HL-60 (cell line): Measurements from ENCODE around the gene CHST11.

ENCODE experiments used
- DNase-seq, 2 experiments: peaks; one replicate each; pipeline ENCODE4 v3.0.0-alpha.2; 2010 to 2020; ENCODE audit warnings: low read depth in 1 of 2, low spot score in 1 of 2
- H3K27ac ChIP-seq: fragments of 250-450 bp; sonication (Bioruptor Pico); replicated peaks from 2 replicates; pipeline ENCODE4 v1.5.1; 2020; ENCODE audit warnings: mild to moderate bottlenecking, moderate library complexity
- H3K27me3 ChIP-seq: fragments of 250-450 bp; sonication (Bioruptor Pico); 2 replicates; pipeline ENCODE4 v1.5.1; 2021; ENCODE audit warnings: mild to moderate bottlenecking, moderate library complexity; ENCODE audit not compliant: insufficient read depth, poor library complexity, severe bottlenecking
- H3K4me3 ChIP-seq: replicated peaks from 2 replicates; pipeline ENCODE4 v1.5.1; 2011; ENCODE audit warnings: mild to moderate bottlenecking, control low read depth, low read length; ENCODE audit not compliant: insufficient read depth
- GABPA ChIP-seq: IDR thresholded peaks from 2 replicates; pipeline ENCODE4 v1.6.1; 2012; ENCODE audit warnings: low read depth
- POLR2AphosphoS5 ChIP-seq: IDR thresholded peaks from 2 replicates; pipeline ENCODE4 v1.6.1; 2012; ENCODE audit warnings: low read depth
- SPI1 ChIP-seq: IDR thresholded peaks from 2 replicates; pipeline ENCODE4 v1.6.1; 2012; ENCODE audit warnings: low read depth, mild to moderate bottlenecking, borderline replicate concordance
- TF ChIP-seq, protein P1 (sequence below): IDR thresholded peaks from 2 replicates; pipeline ENCODE4 v1.6.1; 2012; ENCODE audit warnings: low read depth; ENCODE audit not compliant: insufficient replicate concordance
- TF ChIP-seq, protein P2 (sequence below): IDR thresholded peaks from one replicate; pipeline ENCODE4 v1.5.1; 2011; ENCODE audit warnings: low read length, control low read depth, inconsistent platforms; ENCODE audit not compliant: insufficient read depth

The CHST11 gene

DNA sequence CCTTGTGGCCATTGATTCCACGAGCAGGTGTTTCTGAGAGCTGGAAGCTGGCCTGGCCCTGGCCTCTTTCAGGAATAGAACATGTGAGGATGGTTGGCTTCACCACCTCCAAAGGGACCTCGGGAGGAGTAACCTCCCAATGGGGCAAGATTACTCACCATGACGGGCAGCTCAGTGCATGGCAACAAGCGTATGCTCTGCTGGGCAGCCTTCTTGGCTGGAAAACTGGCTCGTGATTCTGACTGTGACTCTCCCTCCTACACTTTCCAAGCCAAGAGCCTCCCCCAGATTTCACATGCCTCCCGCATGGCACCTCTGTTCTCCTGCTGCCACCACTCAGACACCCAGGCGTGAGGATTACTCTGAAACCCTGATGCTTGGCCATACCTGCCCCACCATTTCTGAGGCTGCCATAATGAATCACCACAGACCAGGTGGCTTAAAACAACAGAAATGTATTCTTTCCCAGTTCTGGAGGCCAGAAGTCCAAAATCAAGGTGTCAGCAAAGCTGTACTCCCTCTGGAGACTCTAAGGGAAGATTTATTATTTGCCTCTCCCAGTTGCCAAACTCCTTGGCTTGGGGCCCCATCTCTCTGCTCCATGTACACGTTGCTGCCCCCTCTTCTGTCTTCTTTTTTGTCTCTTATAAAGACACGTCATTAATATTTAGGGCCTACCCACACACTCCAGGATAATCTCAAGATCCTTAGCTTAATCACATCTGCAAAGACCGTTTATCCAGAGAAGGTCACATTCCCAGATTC, 215.9 kb downstream of the CHST11 start:
- DNase-seq, result no peak
- no peak overlapping the region for H3K4me3 ChIP-seq
- TF ChIP-seq, protein P1, sequence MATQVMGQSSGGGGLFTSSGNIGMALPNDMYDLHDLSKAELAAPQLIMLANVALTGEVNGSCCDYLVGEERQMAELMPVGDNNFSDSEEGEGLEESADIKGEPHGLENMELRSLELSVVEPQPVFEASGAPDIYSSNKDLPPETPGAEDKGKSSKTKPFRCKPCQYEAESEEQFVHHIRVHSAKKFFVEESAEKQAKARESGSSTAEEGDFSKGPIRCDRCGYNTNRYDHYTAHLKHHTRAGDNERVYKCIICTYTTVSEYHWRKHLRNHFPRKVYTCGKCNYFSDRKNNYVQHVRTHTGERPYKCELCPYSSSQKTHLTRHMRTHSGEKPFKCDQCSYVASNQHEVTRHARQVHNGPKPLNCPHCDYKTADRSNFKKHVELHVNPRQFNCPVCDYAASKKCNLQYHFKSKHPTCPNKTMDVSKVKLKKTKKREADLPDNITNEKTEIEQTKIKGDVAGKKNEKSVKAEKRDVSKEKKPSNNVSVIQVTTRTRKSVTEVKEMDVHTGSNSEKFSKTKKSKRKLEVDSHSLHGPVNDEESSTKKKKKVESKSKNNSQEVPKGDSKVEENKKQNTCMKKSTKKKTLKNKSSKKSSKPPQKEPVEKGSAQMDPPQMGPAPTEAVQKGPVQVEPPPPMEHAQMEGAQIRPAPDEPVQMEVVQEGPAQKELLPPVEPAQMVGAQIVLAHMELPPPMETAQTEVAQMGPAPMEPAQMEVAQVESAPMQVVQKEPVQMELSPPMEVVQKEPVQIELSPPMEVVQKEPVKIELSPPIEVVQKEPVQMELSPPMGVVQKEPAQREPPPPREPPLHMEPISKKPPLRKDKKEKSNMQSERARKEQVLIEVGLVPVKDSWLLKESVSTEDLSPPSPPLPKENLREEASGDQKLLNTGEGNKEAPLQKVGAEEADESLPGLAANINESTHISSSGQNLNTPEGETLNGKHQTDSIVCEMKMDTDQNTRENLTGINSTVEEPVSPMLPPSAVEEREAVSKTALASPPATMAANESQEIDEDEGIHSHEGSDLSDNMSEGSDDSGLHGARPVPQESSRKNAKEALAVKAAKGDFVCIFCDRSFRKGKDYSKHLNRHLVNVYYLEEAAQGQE, result no peak
- TF ChIP-seq SPI1 (no peak), GABPA (no peak), POLR2AphosphoS5 (no peak)
- TF ChIP-seq, protein P2, sequence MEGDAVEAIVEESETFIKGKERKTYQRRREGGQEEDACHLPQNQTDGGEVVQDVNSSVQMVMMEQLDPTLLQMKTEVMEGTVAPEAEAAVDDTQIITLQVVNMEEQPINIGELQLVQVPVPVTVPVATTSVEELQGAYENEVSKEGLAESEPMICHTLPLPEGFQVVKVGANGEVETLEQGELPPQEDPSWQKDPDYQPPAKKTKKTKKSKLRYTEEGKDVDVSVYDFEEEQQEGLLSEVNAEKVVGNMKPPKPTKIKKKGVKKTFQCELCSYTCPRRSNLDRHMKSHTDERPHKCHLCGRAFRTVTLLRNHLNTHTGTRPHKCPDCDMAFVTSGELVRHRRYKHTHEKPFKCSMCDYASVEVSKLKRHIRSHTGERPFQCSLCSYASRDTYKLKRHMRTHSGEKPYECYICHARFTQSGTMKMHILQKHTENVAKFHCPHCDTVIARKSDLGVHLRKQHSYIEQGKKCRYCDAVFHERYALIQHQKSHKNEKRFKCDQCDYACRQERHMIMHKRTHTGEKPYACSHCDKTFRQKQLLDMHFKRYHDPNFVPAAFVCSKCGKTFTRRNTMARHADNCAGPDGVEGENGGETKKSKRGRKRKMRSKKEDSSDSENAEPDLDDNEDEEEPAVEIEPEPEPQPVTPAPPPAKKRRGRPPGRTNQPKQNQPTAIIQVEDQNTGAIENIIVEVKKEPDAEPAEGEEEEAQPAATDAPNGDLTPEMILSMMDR, result no peak
- H3K27ac ChIP-seq, result peak overlapping the region; percentile 74
- H3K27me3 ChIP-seq, result no peaks in the 10 kb centered on the region

DNA sequence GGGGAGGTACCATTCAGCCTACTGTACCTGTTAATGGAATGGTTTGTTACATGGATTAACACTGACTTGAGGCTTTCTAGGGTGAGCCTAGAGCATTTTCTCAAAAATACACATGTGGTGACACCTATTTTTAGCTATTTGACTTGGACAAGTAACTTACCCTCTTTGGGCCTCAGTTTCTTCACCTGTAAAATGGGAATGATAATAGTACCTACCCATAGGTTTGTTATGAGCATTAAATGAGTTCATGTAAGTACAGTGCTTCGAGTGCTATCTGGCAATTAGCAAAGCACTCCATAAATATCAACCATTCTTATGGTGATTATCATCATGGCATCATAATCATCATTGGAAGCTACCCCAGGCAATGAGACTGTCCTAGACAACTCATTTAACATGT, 216.5 kb downstream of the CHST11 start:
- TF ChIP-seq POLR2AphosphoS5, result no peak
- TF ChIP-seq GABPA, result no peak
- no peak for TF ChIP-seq SPI1
- TF ChIP-seq, protein P2, result no peak
- Histone ChIP-seq H3K27ac (peak overlapping the region; percentile 74), H3K4me3 (no peak overlapping the region), H3K27me3 (no peaks in the 10 kb centered on the region)
- no peak for DNase-seq

DNA sequence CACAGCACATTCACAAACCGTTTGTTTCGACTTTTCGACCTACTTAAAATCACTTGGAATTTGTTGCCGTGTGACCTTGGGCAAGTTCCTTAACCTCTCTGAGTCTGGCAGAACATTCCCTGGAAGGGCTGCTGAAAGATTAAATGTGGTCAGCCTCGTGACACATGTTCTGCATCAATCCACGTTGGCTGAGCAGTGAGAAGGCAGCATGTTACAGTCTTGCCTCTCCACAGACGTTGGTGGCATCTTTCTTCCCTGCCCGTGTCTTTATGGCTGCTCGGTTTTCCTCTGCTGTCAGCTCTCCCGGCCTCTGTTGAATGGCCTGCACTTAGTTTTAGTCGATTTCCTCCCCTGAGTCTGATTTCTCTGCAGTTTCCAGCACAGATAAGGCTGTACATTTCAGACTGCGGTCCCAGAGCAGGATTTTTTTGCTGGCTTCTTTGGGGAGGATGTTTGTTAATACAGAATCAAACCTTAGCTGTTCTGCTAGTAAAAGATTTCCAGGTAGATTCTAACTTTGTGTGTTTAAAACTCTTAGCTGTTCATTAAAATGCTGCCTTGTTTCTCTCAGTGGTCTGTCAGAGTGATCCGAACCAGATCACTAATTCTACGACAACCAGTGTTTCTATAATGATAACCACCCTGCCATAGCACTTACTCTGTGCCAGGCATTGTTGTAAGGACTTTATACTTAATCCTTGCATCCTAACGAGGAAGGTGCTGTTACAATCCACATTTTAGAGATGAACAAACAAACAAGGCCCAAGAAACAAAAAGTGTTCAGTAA, 217.1 kb downstream of the CHST11 start:
- Histone ChIP-seq H3K4me3 (no peak overlapping the region), H3K27me3 (no peaks in the 10 kb centered on the region), H3K27ac (peak overlapping the region; percentile 22; the same call in 1 of the 2 replicates)
- no peak for DNase-seq
- TF ChIP-seq GABPA (no peak), SPI1 (no peak), POLR2AphosphoS5 (no peak)
- TF ChIP-seq, protein P2, result no peak
- TF ChIP-seq, protein P1, result no peak
